Central memory CD4-positive, alpha-beta T cell (primary cell): Measurements from ENCODE around the gene RAD52.
"Not testable (repeated sequence)": the region's sequence is repeated elsewhere in the genome, so short reads cannot be mapped to it uniquely, and the experiment has no call there.

Source experiments
- DNase-seq: peaks from one replicate; pipeline ENCODE4 v3.0.0; 2022

The RAD52 gene

DNA sequence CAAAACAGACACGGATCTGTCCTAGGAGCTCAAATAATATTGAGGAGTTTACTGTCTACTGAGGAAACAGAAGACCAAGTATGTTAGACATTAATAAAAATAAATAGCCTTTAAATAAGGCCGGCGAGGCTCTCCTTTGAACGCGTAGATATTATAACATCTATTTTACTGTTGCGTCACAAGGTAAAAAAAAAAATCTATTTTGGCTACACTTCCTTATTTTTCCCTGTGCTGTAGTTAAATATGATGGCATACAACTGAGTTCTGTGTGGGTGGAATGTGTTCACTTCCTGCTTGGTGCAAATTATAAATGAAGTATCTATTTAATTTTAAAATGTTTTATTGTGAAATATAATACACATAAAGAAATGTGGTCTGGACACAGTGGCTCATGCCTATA lies 17.2 kb upstream of the RAD52 start:
- DNase-seq: no peak

DNA sequence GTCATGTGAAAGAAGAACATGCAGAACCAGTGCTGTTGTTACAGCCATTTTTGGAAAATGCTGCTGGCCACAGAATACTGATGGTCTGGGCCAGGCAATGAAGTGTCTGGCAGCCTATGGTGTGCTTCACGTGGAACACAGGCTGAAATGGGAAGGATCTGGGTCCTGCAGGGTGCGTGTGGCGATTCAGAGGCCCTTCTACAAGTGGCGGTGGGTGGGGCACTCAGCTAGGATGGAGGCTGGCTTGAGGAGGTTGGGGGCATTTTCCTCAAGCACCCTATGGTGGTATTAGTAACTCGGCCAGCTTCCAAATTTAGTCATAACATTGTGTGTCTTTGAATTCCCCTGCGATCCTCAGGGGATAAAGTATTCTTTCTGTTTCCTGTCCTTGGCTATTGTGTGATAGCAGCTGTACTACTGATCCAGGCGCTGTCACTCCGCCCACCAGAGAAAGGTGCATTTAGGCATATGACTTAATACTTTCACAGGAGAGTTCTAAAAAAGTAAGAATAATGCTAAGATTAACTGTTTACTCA lies 9.2 kb upstream of the RAD52 start:
- no peak for DNase-seq

DNA sequence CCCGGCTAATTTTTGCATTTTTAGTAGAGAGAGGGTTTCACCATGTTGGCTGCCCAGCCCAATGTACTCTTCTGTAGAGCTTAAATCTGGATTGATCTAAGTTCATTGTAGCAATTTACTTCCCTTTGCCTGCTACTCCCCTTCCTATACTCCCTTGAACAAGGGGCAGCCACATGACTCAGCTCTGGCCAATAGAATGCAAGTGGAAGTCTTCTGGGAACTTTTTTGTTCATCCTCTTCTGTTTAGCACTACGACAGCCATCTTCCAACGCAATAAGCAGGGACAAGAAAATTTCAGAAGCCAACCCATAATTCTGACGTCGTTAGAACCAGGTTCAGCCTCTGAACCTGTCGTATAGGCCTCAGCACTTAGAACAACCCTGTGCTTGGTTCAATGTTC lies 6.4 kb upstream of the RAD52 start:
- DNase-seq: no peak

DNA sequence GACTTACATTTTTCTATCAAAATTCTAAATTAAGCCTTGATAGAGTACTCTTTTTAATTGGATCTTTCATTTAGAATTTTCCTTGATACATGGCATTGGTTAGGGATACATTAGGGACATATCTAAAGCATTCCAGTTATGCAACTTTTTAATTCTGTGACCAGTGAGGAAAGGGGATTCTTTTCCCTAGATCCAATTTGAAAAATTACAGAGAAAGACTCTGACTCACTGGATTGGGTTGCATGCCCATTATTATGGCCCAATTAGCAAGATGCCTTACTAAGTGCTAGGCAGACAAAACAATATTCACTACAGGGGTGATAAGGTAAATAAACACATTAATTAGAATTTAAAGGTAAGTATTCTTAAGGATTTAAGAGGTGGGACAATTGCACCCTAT lies 5.2 kb upstream of the RAD52 start:
- DNase-seq: no peak

DNA sequence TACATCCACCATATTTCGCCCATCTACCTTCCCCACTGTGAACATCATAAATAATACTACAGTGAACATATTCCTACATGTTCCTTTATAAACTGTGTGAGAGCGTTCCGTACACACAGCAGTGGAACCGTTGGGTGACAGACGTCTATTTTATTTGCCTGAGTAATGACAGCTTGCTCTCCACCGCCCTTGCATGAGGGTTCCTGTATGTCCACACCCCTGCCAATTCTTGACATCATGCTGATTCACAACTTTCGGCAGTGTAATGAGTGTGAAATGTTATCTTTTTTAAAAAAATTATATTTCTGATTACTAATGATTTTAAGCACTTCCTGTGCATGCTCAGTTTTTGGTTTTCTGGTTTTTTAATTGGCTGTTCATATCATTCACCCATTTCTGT lies 4.3 kb upstream of the RAD52 start:
- DNase-seq: no peak

DNA sequence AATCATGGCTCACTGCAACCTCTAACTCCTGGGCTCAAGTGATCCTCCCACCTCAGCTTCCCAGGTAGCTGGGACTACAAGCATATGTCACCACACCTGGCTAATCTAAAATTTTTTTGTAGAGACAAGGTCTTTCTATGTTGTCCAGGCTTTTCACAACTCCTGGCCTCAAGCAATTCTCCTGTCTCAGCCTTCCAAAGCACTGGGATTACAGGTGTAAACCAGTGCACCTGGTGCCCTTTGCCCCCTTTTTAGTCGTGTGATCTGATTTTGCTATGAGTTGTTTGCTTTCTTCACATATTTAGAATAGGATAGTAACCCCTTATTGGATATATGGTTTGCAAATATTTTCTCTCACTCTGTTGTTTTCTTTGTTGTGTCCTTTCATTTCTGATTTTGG lies 1.7 kb upstream of the RAD52 start:
- no peak for DNase-seq

DNA sequence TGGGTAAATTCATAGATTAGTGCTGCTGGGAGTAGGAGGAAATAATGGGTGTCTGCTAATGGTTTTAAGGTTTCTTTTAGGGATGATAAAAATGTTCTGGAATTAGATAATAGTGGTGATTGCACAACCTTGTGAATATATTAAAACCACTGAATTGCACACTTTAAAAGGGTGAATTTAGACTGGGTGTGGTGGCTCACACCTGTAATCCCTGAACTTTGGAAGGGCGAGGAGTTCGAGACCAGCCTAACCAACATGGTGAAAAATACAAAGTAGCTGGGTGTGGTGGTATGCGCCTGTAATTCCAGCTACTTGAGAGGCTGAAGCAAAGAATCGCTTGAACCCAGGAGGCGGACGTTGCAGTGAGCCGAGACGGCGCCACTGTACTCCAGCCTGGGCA lies 1.3 kb downstream of the RAD52 start:
- no peak for DNase-seq

DNA sequence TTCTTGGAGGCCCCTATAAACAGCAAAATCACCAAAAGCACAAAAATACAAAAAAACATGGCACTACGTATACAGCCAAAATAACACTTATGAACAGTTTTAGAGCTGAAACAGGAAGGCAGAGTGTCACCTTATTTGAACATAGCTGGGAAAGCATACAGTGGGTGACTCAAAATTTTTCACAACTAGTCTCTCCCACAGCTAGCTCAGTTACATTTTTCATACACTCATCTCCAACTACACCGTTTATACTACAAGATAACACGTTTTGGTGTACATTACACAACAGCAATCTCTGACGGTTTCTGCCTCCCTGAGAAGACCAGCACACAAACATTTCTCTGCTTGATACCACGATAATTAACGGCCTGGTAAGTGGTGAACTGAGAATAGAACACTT lies 2.9 kb downstream of the RAD52 start:
- DNase-seq: no peak

DNA sequence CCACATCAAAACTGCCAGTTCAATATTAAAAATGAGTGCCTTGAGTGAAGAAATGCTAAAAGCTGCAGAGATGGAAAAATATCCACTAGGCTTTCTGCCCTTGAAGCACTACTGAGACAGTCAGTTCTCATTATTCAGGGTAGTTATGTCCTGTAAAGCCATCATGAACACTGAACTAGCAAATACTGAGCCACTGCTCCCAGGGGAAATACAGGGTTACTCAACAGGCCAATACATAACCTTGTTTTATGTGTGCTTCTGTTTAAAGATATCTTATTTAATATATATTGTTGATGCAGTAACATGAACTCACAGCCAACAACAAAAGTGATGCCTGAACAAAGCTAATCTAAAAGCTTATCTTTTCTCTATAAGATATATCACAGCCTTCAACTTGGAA lies 3.3 kb downstream of the RAD52 start:
- DNase-seq: no peak

DNA sequence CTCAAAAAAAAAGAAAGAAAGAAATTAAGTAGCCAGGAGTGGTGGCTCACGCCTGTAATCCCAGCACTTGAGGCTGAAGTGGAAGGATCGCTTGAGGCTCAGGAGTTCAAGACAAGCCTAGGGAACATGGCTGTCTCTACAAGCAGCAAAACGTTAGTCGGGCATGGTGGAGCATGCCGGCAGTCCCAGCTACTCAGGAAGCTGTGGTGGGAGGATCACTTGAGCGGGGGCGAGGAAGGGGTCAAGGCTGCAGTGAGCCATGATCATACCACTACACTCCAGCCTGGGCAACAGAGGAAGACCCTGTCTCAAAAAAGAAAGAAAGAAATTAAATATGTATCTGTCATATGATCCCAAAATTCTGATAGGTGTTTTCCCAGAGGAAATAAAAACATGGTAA lies 5.3 kb downstream of the RAD52 start:
- no peak for DNase-seq

DNA sequence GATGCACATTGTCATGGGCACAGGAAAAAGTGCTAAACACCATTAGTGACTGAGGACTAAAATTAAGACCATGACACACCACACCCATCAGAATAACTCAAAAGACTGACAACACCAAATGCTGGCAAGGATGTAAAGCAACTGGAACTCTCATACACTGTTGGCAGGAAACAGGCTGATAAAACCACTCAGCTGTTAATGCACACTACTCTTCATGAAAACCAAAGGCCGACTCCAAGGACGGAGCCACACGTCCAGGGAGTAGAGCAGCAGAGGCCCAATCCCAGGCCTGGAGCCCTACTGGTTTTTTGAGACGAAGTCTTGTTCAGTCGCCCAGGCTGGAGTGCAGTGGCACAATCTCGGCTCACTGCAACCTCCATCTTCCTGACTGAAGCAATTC lies 6.4 kb downstream of the RAD52 start:
- no peak for DNase-seq

DNA sequence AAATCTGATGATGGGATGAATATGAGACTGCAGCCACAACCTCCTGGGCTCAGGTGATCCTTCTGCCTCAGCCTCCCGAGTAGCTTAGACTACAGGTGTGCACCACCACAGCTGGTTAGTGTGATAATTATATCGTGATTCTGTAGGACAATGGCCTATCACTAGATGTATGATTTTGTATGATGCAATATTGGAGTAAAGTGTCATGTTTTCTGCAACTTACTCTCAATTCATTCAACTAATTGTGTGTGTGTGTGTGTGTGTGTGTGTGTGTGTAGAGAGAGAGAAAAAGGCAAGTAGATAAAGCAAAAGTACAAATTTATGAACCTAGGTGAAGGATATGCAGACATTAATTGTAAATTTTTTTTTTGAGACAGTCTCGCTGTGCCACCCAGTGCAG lies 10.7 kb downstream of the RAD52 start:
- DNase-seq: no peak

DNA sequence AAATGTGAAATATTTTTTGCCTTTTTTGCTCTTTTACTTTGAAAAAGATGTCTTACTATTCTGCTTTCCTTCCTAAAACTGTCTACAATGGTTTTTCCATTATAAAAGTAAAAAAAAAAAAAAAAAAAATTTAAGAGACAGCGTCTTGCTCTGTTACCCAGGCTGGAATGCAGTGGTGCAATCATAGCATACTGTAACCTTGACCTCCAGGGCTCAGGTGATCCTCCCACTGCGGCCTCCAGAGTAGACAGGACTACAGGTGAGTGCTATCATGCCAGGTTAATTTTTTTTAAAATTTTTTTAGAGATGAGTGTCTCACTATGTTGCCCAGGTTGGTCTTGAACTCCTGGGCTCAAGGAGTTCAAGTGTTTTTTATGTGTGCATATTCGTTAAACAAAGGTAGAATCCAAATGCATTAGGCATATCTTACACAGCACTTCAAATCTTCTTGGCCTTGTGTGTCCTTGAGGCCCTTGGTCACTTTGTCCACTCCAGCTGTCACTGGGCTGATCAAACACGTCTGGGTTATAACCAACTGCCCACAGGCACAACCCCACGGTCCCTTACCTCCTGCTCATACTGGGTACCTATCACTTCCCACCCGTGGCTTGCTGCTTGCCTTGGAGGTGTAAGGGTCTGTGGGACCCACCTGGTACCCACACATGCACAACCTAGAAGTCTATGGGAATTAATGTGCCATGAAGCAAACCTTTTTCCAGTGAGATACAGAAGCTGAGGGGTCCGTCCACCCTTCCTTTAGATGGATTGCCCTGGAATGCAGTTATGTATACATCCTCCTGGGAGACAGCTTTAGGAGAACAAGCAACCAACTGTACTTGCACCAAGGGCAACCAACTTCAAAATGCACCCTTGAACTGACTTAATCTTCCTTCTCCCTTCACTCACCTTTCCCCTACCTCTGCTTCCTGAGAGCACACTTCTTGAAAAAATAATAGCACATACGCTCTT lies 12.8 kb downstream of the RAD52 start:
- DNase-seq: no peak

DNA sequence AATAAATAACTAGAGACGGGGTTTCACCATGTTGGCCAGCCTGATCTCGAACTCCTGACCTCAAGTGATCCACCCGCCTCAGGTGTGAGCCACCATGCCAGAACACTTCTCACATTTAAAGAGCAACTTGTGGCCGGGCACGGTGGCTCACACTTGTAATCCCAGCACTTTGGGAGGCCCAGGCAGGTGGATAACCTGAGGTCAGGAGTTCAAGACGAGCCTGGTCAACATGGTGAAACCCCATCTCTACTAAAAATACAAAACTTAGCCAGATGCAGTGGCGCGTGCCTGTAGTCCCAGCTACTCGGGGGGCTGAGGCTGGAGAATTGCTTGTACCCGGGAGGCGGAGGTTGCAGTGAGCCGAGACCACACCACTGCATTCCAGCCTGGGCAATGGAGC lies 13.6 kb downstream of the RAD52 start:
- not testable (repeated sequence) for DNase-seq

DNA sequence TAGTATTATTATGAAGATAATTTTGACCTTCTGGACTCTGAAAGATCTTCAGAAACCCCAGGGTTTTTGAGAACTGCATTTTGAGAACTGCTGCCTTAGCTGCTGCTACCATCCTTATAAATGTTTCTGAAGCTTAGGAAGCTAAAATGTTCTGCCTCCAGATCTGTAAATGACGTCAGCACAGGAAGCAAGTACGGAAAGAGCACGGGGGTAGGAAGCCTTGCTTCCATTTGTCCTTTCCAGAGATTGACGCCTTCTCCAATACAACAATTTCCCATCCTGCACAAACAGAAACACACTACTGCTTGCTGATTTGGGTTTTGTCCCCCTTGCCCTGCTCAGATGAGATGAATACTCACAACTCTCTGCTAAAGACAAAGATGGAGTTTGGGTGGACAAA lies 17.9 kb downstream of the RAD52 start:
- no peak for DNase-seq

DNA sequence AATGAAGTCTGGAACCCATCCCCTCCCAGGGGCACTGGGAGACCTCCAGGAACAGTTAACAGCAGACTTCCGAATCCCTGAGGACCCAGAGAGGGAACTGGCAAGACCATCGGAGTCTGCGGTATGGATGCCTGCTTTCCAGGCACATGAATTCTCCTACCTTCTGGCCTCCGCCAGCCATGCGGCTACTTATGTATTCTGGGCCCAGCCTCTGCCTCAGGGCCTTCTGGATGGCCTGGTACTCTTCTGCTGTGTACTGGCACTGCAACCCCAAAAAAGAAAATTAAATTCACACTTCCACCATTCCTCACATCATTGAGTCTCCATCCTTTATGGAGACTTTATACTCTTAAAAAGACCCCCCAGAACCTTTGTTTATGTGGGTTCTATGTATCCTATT lies 18.4 kb downstream of the RAD52 start:
- no peak for DNase-seq

DNA sequence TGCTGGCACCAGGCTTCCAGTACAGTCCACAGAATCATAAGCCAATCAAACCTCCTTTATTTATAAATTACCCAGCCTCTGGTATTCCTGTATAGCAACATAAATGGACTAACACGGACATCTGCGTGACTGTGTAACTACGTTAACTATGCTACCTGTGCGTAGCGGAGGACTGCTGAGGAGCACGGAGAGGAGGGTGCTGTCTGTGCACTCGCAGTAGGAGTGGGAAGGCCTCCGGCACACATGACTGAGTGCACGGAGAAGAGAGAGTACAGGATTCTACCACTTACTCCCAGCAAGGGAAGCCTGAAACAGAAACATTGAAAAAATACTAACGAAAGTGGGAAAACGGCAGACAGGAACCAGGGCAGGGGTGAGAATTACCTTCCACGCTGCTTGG lies 22.9 kb downstream of the RAD52 start:
- no peak for DNase-seq

DNA sequence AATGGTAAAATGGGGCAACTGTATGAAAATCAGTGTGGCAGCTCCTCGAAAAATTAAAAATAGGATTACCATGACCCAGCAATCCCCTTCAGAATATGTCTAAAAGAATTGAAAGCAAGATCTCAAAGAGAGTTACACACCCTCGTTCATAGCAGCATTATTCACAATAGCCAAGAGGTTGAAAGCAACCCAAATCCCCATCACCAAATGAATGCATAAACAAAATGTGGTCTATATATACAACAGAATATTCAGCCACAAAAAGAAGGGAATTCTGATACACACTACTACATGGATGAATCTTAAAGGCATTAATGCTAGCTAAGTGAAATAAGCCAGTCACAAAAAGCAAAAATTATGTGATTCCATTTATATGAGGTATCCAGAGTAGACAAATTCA lies 27.2 kb downstream of the RAD52 start:
- no peak for DNase-seq

DNA sequence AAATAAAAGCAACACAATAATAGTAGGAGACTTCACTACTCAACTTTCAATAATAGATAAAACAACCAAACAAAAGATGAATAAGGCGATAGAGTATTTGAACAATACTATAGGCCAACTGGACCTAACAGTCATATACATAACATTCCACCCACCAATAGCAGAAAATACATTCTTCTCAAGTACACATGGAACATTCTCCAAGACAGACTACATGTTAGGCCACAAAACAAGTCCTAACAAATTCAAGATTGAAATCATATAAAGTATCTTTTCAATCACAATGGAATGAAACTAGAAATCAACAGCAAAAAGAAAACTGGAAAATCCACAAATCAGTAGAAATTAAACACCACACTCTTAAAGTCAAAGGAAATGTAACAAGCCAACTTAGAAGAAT lies 28.8 kb downstream of the RAD52 start:
- no peak for DNase-seq

DNA sequence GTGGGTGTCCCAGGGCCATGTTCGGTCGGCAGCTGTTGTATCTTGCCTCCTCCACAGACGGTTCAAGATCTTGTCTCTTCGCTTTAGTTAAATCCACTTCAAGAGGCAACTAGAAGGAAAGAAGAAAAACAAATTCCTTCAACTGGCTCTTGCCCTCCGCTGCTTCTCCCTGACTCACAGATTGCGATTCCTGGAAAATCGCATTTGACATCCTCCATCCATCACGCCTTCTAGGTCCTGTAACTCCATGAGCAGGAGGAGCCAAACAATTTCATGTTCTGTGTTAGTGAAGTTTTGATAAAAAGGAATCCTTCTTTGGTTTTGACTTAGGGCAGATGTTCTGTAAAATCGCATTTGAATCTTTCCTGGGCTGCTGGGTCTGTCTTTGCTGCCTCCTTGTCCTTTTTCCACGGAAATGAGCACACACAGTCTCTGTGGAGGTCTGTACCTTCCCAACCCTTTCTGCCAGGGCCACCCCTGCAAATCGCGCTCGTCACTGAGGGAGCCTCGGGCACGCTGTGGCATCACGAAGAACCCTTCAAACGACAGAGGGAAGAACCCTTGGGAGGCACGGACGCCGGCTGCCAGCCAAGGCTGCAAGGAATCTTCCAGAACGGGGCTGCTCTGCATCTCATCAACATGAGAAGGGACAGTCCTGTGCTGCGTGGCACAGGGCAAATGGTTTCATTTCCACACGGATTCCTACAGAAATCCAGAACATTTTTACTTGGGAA lies 32.6 kb downstream of the RAD52 start:
- DNase-seq: no peak

DNA sequence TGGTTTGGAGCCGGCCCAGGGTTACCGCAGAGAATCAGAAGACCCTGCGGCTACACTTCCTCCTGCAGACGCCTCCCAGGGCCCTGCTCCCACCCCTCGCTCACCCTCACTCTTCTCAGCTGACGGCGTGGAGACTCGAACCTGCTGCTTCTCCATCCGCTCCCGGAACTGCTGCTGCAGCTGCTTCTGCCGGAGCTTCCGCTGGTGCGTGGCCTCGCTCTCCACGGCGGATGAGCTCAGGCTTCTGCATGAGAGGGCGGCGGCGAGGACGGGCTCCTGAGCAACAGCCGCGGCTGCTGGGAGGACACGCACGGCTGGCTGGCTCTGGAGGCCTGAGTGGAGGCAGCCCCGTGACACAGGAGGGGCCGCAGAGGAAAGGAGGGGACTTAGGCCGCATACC lies 33.3 kb downstream of the RAD52 start:
- DNase-seq: no peak

DNA sequence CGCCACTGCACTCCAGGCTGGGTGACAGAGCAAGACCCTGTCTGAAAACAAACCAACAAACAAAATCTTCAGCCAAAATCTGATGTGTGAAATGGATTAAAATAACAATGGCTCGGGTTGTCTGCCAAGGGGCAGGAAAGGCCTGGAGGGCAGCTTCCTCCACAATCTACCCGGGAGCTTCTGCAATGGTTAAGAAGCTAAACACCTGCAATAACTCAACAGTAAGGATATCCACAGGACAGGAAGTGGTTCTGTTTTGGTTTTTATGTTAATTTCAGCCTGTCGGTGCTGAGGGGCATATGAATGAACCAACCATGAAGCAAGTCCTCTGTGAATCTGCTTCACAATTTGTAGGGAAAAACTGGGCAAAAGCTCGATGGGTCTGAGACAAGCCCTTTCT lies 34.4 kb downstream of the RAD52 start:
- DNase-seq: no peak

DNA sequence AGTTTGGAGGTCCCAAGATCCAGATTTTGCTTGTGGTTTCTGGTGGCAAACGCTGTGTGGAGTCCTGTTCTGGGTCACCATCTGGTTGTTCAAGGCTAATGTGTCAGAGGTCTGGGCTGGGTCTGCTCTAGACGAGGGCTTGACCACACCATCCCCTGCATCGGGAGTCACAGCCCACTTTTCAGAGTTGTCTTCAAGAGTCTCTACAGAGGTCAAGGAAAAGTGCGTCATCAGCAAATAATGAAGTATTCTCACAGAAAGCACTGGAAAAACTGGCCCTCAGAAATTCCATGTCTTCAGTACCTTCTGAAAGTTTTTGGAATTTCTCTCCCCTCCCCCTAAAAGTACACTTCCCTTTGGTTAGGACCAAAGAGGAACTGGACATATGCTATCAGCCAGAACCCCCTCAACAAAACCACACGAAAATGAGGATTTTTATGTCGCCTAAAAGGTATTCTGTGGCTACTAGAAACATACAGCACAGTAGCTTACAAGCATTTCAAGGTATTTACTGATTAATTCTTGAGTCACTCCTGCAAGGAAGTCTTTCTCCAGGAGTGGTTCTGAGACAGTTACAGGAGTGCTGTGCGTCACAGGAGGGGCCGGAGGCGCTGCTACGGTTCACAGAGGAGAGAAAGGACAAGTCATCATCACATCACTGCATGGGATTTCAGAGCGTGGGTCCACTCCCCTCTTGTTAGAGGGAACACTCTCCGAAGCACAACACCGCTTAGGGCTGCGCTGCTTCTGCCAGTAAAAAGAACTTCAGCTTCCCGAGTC lies 35.4 kb downstream of the RAD52 start:
- DNase-seq: no peak
